K562 (cell line): ENCODE data around the gene PTP4A1. TPM values are rescaled to one million over a fixed set of nuclear protein-coding genes. Genes with fewer than 3 reads are reported as not detected.

Source experiments
- CEBPZ ChIP-seq: fragments of 150-350 bp; IDR thresholded peaks from 2 replicates; pipeline ENCODE4 v1.6.1; 2014; ENCODE audit warnings: low read depth, mild to moderate bottlenecking, low read length, borderline replicate concordance
- CREM ChIP-seq: IDR thresholded peaks from 2 replicates; pipeline ENCODE4 v1.6.1; 2014; ENCODE audit warnings: antibody characterized with exemption, low read depth
- FOXM1 ChIP-seq, 2 experiments: fragments of 450-650 bp in 1 of 2; sonication (generic) in 1 of 2; formaldehyde crosslinking in 1 of 2; IDR thresholded peaks; 2 replicates each; pipeline versions ENCODE4 v1.6.1 to v1.9.0; 2017 to 2022; ENCODE audit warnings: low read depth in 2 of 2, mild to moderate bottlenecking in 2 of 2, missing genetic modification reagents in 1 of 2, moderate library complexity in 1 of 2
- GATAD2A ChIP-seq: fragments of 450-650 bp; IDR thresholded peaks from 2 replicates; pipeline ENCODE4 v1.6.1; 2017
- GTF2B ChIP-seq: IDR thresholded peaks from 2 replicates; pipeline ENCODE4 v1.6.1; 2011; ENCODE audit not compliant: insufficient read length; ENCODE audit errors: extremely low read depth
- L3MBTL2 ChIP-seq: fragments of 450-650 bp; IDR thresholded peaks from 2 replicates; pipeline ENCODE4 v1.6.1; 2016; ENCODE audit warnings: mild to moderate bottlenecking, moderate library complexity
- NFE2 ChIP-seq: IDR thresholded peaks from 2 replicates; pipeline ENCODE4 v1.6.1; 2014; ENCODE audit warnings: antibody characterized with exemption, low read depth
- PKNOX1 ChIP-seq: fragments of 450-650 bp; IDR thresholded peaks from 2 replicates; pipeline ENCODE4 v1.6.1; 2016
- SMARCA4 ChIP-seq: fragments of 450-650 bp; IDR thresholded peaks from 2 replicates; pipeline ENCODE4 v1.6.1; 2016
- SPI1 ChIP-seq: IDR thresholded peaks from 2 replicates; pipeline ENCODE4 v1.6.1; 2011; ENCODE audit warnings: low read depth, low read length, control low read depth, borderline replicate concordance
- SREBF1 ChIP-seq: fragments of 150-350 bp; IDR thresholded peaks from 2 replicates; pipeline ENCODE4 v1.6.1; 2014; ENCODE audit warnings: antibody characterized with exemption, low read depth, low read length, borderline replicate concordance
- STAT5A ChIP-seq: IDR thresholded peaks from 2 replicates; pipeline ENCODE4 v1.6.1; 2012; ENCODE audit warnings: low read length, inconsistent platforms, borderline replicate concordance
- TSHZ1 ChIP-seq: fragments of 250-450 bp; sonication (Bioruptor Pico); IDR thresholded peaks from 2 replicates; pipeline ENCODE4 v1.4.0; 2020; ENCODE audit warnings: mild to moderate bottlenecking, moderate library complexity
- ZNF124 ChIP-seq: sonication (generic); formaldehyde crosslinking; IDR thresholded peaks from 2 replicates; pipeline ENCODE4 v1.8.1; 2022; ENCODE audit warnings: missing genetic modification reagents
- ZNF778 ChIP-seq: fragments of 450-650 bp; formaldehyde crosslinking; IDR thresholded peaks from 2 replicates; pipeline ENCODE4 v1.4.0; 2020; ENCODE audit warnings: mild to moderate bottlenecking, moderate library complexity
- ZNF79 ChIP-seq: fragments of 250-450 bp; sonication (Bioruptor Pico); IDR thresholded peaks from 2 replicates; pipeline ENCODE4 v1.4.0; 2020; ENCODE audit warnings: low read depth, mild to moderate bottlenecking, moderate library complexity
- polyA plus RNA-seq, 8 experiments: library from polyadenylated mRNA; depleted of rRNA in 4 of 8; stranded (reverse) in 5 of 8; unstranded in 3 of 8; fragments of >200 nt; fragmentation: Nextera tagmentation in 2 of 8; fragmentation: Illumina TruSeq in 1 of 8; extraction: Ambion mirVana in 2 of 8; extraction: Trizol in 1 of 8; gene quantifications; 2 replicates each; pipeline versions ENCODE4 v1.2.1 to v1.2.3, GENCODE V29; 2011 to 2014; ENCODE audit warnings: inconsistent platforms in 1 of 8, missing spikeins in 1 of 8
- total RNA-seq, 7 experiments: library from RNA; depleted of rRNA in 6 of 7; stranded (reverse); fragments of >200 nt in 6 of 7; fragmentation: Illumina TruSeq in 2 of 7; extraction: Trizol in 2 of 7; gene quantifications; 2 replicates each; pipeline versions ENCODE4 v1.2.1 to v1.2.3, GENCODE V29; 2011 to 2021; ENCODE audit warnings: low replicate concordance in 1 of 7
- TF ChIP-seq, protein P1 (sequence below): IDR thresholded peaks from 2 replicates; pipeline ENCODE4 v1.6.1; 2011; ENCODE audit warnings: borderline replicate concordance, low read depth, mild to moderate bottlenecking, moderate library complexity, low read length; ENCODE audit not compliant: insufficient read depth, poor library complexity, severe bottlenecking

Gene PTP4A1
- total and polyA plus RNA-seq, 9 of the 15 experiments (the other 6 are each of a cell fraction or from before 2014, with no cell fraction given) = 3.7 to 67.5 (median 13.1) TPM

- TF ChIP-seq CEBPZ = no peak
- no peak for TF ChIP-seq TSHZ1 (CRISPR knock-in tag)
- TF ChIP-seq NFE2 = no peak
- TF ChIP-seq PKNOX1 = peak; percentile 88
- TF ChIP-seq ZNF124 = no peak
- TF ChIP-seq STAT5A = no peak
- no peak for TF ChIP-seq FOXM1 (IDR thresholded peaks at IDR 0.05; ENCODE audit: low read depth)
- 0 out of 2 replicates have a peak, but pooled peaks have one; percentile 1 for TF ChIP-seq FOXM1 (CRISPR knock-in tag; IDR thresholded peaks at IDR 0.05; ENCODE audit: low read depth)
- TF ChIP-seq SREBF1 = no peak
- peak; percentile 90 for TF ChIP-seq L3MBTL2
- TF ChIP-seq SPI1 = no peak
- TF ChIP-seq SMARCA4 = peak; percentile 52; the same call in 1 of the 2 replicates
- TF ChIP-seq ZNF778 (CRISPR knock-in tag) = no peak
- peak; percentile 91 for TF ChIP-seq CREM
- no peak for TF ChIP-seq GTF2B
- no peak for TF ChIP-seq ZNF79 (CRISPR knock-in tag)
- peak; percentile 71; the same call in 1 of the 2 replicates for TF ChIP-seq GATAD2A
- TF ChIP-seq, protein P1, sequence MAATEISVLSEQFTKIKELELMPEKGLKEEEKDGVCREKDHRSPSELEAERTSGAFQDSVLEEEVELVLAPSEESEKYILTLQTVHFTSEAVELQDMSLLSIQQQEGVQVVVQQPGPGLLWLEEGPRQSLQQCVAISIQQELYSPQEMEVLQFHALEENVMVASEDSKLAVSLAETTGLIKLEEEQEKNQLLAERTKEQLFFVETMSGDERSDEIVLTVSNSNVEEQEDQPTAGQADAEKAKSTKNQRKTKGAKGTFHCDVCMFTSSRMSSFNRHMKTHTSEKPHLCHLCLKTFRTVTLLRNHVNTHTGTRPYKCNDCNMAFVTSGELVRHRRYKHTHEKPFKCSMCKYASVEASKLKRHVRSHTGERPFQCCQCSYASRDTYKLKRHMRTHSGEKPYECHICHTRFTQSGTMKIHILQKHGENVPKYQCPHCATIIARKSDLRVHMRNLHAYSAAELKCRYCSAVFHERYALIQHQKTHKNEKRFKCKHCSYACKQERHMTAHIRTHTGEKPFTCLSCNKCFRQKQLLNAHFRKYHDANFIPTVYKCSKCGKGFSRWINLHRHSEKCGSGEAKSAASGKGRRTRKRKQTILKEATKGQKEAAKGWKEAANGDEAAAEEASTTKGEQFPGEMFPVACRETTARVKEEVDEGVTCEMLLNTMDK = no peak
Measured at GRCh38 chr6:63572044-63572746, at the start of gene PTP4A1, which contains the start of gene LOC128125822 (continued).
